ENCODE results near the gene DHX16.

- TF ChIP-seq CTCF (optimal IDR thresholded peaks at IDR 0.05 in 1 of 3, IDR thresholded peaks at IDR 0.05 in 1 of 3, conservative IDR thresholded peaks at IDR 0.05 in 1 of 3; ENCODE audit: extremely low read depth in 1 of 3, insufficient read depth in 2 of 3, low read length in 3 of 3), result no peak
- TF ChIP-seq EZH2 (IDR thresholded peaks at IDR 0.05; ENCODE audit: low read length), result no peak
Measured at GRCh38 chr6:30614843-30615218, 58.0 kb downstream of the DHX16 start.
